Measurements from ENCODE around the gene KYNU.
"Not testable (repeated sequence)": the region's sequence is repeated elsewhere in the genome, so short reads cannot be mapped to it uniquely, and the experiment has no call there.

Gene KYNU

GRCh38 chr2:143026411-143027054, 149.1 kb downstream of the KYNU start:
- no peak for DNase-seq (ENCODE audit: low read depth in 2 of 2)

- no peak for DNase-seq (ENCODE audit: low read depth in 2 of 2)
Measured at GRCh38 chr2:143029141-143029540, 151.7 kb downstream of the KYNU start.

GRCh38 chr2:143030127-143030526, 152.7 kb downstream of the KYNU start:
- DNase-seq (ENCODE audit: low read depth in 2 of 2): no peak

- peak; percentile 15 to 30 for DNase-seq (ENCODE audit: low read depth in 2 of 2)
Measured at GRCh38 chr2:143034292-143035074, 157.0 kb downstream of the KYNU start.

- DNase-seq (ENCODE audit: low read depth in 2 of 2): no peak
Measured at GRCh38 chr2:143051465-143051864, 174.0 kb downstream of the KYNU start.

GRCh38 chr2:143053437-143053836, 176.0 kb downstream of the KYNU start:
- not testable (repeated sequence) for DNase-seq (ENCODE audit: low read depth in 2 of 2)

GRCh38 chr2:143056550-143056949, 179.1 kb downstream of the KYNU start:
- DNase-seq (ENCODE audit: low read depth in 2 of 2): no peak

- no peak for DNase-seq (ENCODE audit: low read depth in 2 of 2)
Measured at GRCh38 chr2:143058851-143059250, 181.4 kb downstream of the KYNU start.

GRCh38 chr2:143063612-143064200, 186.2 kb downstream of the KYNU start:
- no peak for DNase-seq (ENCODE audit: low read depth in 2 of 2)

GRCh38 chr2:143068094-143068493, 190.6 kb downstream of the KYNU start:
- DNase-seq (ENCODE audit: low read depth in 2 of 2): no peak

GRCh38 chr2:143068509-143068908, 191.0 kb downstream of the KYNU start:
- DNase-seq (ENCODE audit: low read depth in 2 of 2): no peak

GRCh38 chr2:143070704-143071103, 193.2 kb downstream of the KYNU start:
- DNase-seq (ENCODE audit: low read depth in 2 of 2): no peak

GRCh38 chr2:143071185-143071876, 193.9 kb downstream of the KYNU start:
- DNase-seq (ENCODE audit: low read depth in 2 of 2): no peak

GRCh38 chr2:143074913-143075312, 197.4 kb downstream of the KYNU start:
- DNase-seq (ENCODE audit: low read depth in 2 of 2): not testable (repeated sequence)

GRCh38 chr2:143075711-143076110, 198.2 kb downstream of the KYNU start:
- no peak for DNase-seq (ENCODE audit: low read depth in 2 of 2)

- no peak for DNase-seq (ENCODE audit: low read depth in 2 of 2)
Measured at GRCh38 chr2:143078104-143078503, 200.6 kb downstream of the KYNU start.

- no peak for DNase-seq (ENCODE audit: low read depth in 2 of 2)
Measured at GRCh38 chr2:143081616-143082015, 204.2 kb downstream of the KYNU start.

GRCh38 chr2:143083636-143084035, 206.2 kb downstream of the KYNU start:
- DNase-seq (ENCODE audit: low read depth in 2 of 2): no peak

GRCh38 chr2:143084462-143084861, 207.0 kb downstream of the KYNU start:
- no peak for DNase-seq (ENCODE audit: low read depth in 2 of 2)

- DNase-seq (ENCODE audit: low read depth in 2 of 2): no peak
Measured at GRCh38 chr2:143085125-143085784, 207.8 kb downstream of the KYNU start.

- no peak for DNase-seq (ENCODE audit: low read depth in 2 of 2)
Measured at GRCh38 chr2:143087033-143087432, 209.6 kb downstream of the KYNU start.

GRCh38 chr2:143088388-143088787, 210.9 kb downstream of the KYNU start:
- no peak for DNase-seq (ENCODE audit: low read depth in 2 of 2)

Measured in stimulated activated CD8-positive, alpha-beta memory T cell treated with anti-CD3 and anti-CD28 coated beads, Interleukin-2, amount 100 ng/mL, for 1 hour (primary cell).